Measurements from ENCODE around the gene ABCC1. TPM values are rescaled to one million over a fixed set of nuclear protein-coding genes. Genes with fewer than 3 reads are reported as not detected.

ABCC1 gene
- total RNA-seq: 10 to 100 TPM in 1 of 2 donors, 1 to 10 TPM in 1; 8.6 to 13.8 TPM
- 10 to 100 TPM; 12.9 to 15.5 TPM for polyA plus RNA-seq (ENCODE audit: insufficient read length in 2 of 2)
- long read RNA-seq, donor 1, full-length matches to known transcripts: 2 of 2 reads
- long read RNA-seq, donor 1, partial matches to known transcripts: 0 of 2 reads
- long read RNA-seq, donor 1, other reads (novel, unspliced or antisense): 0 of 2 reads
- long read RNA-seq, donor 2: 0 reads
- long read RNA-seq, donor 3: 0 reads
- long read RNA-seq, donor 4: 0 reads

DNA sequence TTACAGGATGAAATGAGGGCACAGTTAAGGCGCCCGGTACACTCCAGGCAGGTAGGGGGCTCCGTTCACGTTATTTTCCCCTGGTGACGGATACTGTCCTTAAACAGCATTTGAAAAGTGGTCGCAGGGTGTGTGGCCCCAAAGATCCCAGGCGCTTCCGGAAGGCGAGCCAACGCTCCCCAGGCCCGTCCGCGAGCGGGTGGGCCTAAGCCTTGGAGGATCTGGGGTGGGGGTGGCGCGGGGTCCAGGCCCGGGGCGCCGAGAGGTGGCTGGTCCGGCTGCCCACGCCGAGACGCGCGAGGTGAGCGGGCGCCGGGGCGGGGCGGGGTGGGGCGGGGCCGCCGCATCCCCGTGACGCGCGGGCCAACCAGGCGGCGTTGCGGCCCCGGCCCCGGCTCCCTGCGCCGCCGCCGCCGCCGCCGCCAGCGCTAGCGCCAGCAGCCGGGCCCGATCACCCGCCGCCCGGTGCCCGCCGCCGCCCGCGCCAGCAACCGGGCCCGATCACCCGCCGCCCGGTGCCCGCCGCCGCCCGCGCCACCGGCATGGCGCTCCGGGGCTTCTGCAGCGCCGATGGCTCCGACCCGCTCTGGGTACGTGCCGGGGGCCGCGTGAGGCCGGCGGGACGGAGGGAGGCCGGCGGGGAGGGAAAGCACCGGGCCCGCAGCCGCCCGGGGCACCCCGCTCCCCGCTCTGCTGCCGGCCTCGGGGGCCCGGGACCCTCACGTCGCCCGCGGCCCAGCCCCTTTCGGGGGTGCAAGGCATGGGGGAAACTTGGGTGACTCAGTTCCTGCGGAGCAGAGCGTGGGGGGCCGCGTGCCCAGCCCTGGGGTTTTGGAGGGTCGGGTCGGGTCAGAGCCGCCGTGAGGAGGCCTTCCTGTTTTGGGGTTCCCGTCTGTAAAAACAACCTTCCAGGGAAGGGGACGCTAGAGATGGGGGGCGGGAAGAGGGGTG, at the start of gene ABCC1:
ABCC1 (plus strand) TSS at position 407 of the 951 bp plus-strand sequence; CDS start at position 543, 136 bp downstream.
- DNase-seq (ENCODE audit: low read depth in 4 of 6, low spot score in 6 of 6): peak in 2 of 6 donors; percentile 68 to 69
- Histone ChIP-seq H3K36me3 (ENCODE audit: control insufficient read depth, insufficient read depth, low read length) (no peaks in the 10 kb centered on the region), H3K4me3 (ENCODE audit: low read depth, low read length) (peak within 1 kb of the TSS; percentile 52), H3K4me1 (ENCODE audit: control insufficient read depth, insufficient read depth, low read length) (peaks cover 25% of the 10 kb centered on the region), H3K27ac (ENCODE audit: low read depth, low read length) (no peak within 1 kb of the TSS), H3K9me3 (ENCODE audit: control insufficient read depth, insufficient read depth, low read length) (no peaks in the 10 kb centered on the region), H3K27me3 (ENCODE audit: control insufficient read depth, insufficient read depth, low read length) (no peaks in the 10 kb centered on the region)
- WGBS (ENCODE audit: insufficient coverage): under 1% methylated on average over 107 of the region's 112 CpGs

DNA sequence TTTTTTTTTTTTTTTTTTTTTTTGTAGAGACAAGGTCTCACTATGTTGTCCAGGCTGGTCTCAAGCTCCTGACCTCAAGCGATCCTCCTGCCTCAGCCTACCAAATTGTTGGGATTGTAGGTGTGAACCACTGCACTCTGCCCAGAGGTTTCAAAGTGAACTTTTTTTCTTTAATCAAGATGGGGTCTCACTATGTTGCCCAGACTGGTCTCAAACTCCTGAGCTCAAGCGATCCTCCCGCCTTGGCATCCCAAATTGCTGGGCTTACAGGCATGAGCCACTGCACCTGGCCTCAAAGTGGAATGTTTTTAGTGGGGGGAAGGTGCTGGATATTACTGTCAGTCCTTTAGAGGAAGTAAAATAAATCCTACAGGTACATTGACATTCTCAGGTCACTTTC, 49.1 kb upstream of the ABCC1 start:
- Histone ChIP-seq H3K27ac (ENCODE audit: low read depth, low read length) (no peak overlapping the region), H3K27me3 (ENCODE audit: control insufficient read depth, insufficient read depth, low read length) (no peaks in the 10 kb centered on the region), H3K36me3 (ENCODE audit: control insufficient read depth, insufficient read depth, low read length) (no peaks in the 10 kb centered on the region), H3K4me1 (ENCODE audit: control insufficient read depth, insufficient read depth, low read length) (no peaks in the 10 kb centered on the region), H3K9me3 (ENCODE audit: control insufficient read depth, insufficient read depth, low read length) (no peaks in the 10 kb centered on the region), H3K4me3 (ENCODE audit: low read depth, low read length) (no peak overlapping the region)
- no peak for DNase-seq (ENCODE audit: low read depth in 4 of 6, low spot score in 6 of 6)
- 100% methylated on average over 1 of the region's 3 CpGs for WGBS (ENCODE audit: insufficient coverage)

DNA sequence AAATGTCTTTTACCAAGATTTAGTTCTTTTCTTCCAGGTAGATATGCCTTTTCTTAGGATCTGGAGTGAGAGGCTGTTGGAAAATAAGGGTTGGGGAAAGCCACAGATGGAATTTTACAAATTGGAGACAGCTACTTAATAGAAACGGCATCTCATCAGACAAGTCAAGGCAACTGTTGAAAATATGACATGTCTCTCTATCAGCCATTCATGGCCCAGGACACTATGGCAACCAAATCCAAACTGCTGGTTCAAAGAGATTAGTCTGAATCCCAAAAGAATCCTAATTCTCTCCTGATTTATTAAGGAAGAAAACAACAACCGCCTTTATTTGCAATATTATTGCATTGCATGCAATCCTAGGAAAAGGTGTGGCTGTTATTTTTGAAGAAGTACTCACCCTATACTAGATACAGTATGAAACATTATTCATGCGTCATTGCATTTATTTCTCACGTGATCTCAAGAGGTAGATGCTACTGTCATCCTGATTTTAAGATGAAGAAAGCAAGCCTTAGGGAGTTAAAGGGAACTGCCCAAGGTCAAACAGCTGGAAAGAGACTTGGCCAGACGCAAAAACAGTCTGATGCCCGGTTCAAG, 48.4 kb upstream of the ABCC1 start:
- 85% methylated on average over 3 of the region's 6 CpGs for WGBS (ENCODE audit: insufficient coverage)
- peak in 1 of 6 donors; percentile 1 for DNase-seq (ENCODE audit: low read depth in 4 of 6, low spot score in 6 of 6)
- no peaks in the 10 kb centered on the region for H3K36me3 ChIP-seq (ENCODE audit: control insufficient read depth, insufficient read depth, low read length)

DNA sequence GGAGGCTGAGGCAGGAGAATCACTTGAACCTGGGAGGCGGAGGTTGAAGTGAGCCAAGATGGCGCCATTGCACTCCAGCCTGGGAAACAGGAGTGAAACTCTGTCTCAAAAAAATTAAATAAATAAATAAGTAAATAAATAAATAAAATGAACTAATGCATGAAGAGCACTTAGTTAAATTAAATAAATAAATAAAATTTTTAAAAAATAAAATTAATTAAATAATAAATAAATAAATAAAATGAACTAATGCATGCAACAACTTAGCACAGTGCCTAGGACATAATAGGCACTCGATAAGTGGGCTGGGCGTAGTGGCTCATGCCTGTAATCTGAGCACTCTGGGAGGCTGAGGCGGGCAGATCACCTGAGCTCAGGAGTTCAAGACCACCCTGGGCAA, 45.5 kb upstream of the ABCC1 start:
- 100% methylated on average over 3 of the region's 5 CpGs for WGBS (ENCODE audit: insufficient coverage)
- no peaks in the 10 kb centered on the region for H3K4me1 ChIP-seq (ENCODE audit: control insufficient read depth, insufficient read depth, low read length)
- H3K27me3 ChIP-seq (ENCODE audit: control insufficient read depth, insufficient read depth, low read length): no peaks in the 10 kb centered on the region
- no peak overlapping the region for H3K4me3 ChIP-seq (ENCODE audit: low read depth, low read length)
- no peak for DNase-seq (ENCODE audit: low read depth in 4 of 6, low spot score in 6 of 6)
- H3K9me3 ChIP-seq (ENCODE audit: control insufficient read depth, insufficient read depth, low read length): no peaks in the 10 kb centered on the region
- no peak overlapping the region for H3K27ac ChIP-seq (ENCODE audit: low read depth, low read length)
- no peaks in the 10 kb centered on the region for H3K36me3 ChIP-seq (ENCODE audit: control insufficient read depth, insufficient read depth, low read length)

More for the DNA sequence above, 48.4 kb upstream of the ABCC1 start:
- Histone ChIP-seq H3K27ac (ENCODE audit: low read depth, low read length) (no peak overlapping the region), H3K4me1 (ENCODE audit: control insufficient read depth, insufficient read depth, low read length) (no peaks in the 10 kb centered on the region), H3K27me3 (ENCODE audit: control insufficient read depth, insufficient read depth, low read length) (no peaks in the 10 kb centered on the region), H3K4me3 (ENCODE audit: low read depth, low read length) (no peak overlapping the region), H3K9me3 (ENCODE audit: control insufficient read depth, insufficient read depth, low read length) (no peaks in the 10 kb centered on the region)

DNA sequence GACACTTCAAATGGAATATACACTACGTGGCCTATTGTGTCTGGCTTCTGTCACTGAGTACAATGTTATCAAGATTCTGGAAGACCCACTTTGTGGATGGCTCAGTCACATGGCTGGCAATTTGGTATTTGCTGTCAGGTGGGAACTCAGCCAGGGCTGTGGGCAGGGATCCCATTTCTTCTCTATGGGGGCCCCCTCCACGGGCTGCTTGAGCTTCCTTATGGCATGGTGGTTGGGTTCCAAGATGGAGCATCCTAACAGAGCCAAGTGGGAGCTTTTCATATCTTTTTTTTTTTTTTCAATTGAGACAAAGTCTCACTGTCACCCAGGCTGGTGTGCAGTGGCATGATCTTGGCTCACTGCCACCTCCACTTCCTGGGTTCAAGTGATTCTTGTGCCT, 43.0 kb upstream of the ABCC1 start:
- H3K27ac ChIP-seq (ENCODE audit: low read depth, low read length): no peak overlapping the region
- H3K9me3 ChIP-seq (ENCODE audit: control insufficient read depth, insufficient read depth, low read length): no peaks in the 10 kb centered on the region
- H3K4me3 ChIP-seq (ENCODE audit: low read depth, low read length): no peak overlapping the region
- WGBS (ENCODE audit: insufficient coverage): 73% methylated on average over 2 of the region's 2 CpGs
- H3K27me3 ChIP-seq (ENCODE audit: control insufficient read depth, insufficient read depth, low read length): no peaks in the 10 kb centered on the region
- no peak for DNase-seq (ENCODE audit: low read depth in 4 of 6, low spot score in 6 of 6)
- H3K4me1 ChIP-seq (ENCODE audit: control insufficient read depth, insufficient read depth, low read length): no peaks in the 10 kb centered on the region
- no peaks in the 10 kb centered on the region for H3K36me3 ChIP-seq (ENCODE audit: control insufficient read depth, insufficient read depth, low read length)

DNA sequence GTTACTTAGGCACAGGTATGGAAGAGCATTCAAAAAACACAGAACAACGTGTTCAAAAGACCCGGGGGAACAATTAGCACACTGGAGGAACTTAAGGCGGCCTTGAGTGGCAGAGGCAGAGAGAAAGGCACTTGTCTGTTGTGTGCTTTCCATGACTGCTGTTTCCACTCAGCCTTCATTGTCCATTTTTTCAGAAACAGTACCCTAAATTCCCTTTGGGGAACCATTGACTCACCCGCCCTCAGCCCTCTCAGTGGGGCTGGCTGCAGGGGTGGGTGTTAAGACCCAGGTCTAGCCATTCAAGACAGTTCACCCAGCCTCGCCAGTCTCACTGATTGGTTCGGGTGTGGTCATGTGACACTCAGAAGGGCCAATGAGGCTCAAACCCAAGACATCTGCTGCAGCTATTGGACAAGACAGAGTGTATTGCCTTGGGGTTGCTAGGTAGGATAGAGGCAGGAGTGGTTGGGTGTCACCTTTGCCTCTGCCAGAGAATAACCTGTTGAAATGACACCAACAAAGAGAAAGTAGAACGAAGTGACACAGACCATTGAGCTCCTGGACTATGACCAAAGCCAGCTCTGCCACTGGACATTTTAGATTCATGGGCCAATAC, 41.4 kb upstream of the ABCC1 start:
- no peak overlapping the region for H3K27ac ChIP-seq (ENCODE audit: low read depth, low read length)

DNA sequence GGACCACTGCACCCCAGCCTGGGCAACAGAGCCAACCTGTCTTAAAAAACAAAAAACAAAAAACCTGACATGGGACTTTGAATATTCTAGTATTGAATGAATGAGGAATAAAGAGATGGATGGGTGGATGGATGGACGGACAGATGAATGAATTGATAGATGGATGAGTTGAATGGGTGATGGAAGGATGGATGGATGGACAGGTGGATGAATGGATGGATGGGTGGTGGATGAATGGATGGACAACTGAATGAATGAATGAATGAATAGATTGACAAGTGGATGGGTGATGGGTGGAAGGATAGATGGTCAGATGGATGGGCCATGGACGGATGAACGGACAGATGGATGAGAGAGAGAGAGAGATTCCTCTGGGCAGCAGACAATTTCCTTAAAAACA, 38.2 kb upstream of the ABCC1 start:
- no peaks in the 10 kb centered on the region for H3K9me3 ChIP-seq (ENCODE audit: control insufficient read depth, insufficient read depth, low read length)
- H3K36me3 ChIP-seq (ENCODE audit: control insufficient read depth, insufficient read depth, low read length): no peaks in the 10 kb centered on the region
- no peak for DNase-seq (ENCODE audit: low read depth in 4 of 6, low spot score in 6 of 6)
- 88% methylated on average over 1 of the region's 3 CpGs for WGBS (ENCODE audit: insufficient coverage)
- H3K27me3 ChIP-seq (ENCODE audit: control insufficient read depth, insufficient read depth, low read length): no peaks in the 10 kb centered on the region
- H3K4me1 ChIP-seq (ENCODE audit: control insufficient read depth, insufficient read depth, low read length): no peaks in the 10 kb centered on the region
- H3K27ac ChIP-seq (ENCODE audit: low read depth, low read length): no peak overlapping the region
- H3K4me3 ChIP-seq (ENCODE audit: low read depth, low read length): no peak overlapping the region

More for the DNA sequence above, 41.4 kb upstream of the ABCC1 start:
- no peaks in the 10 kb centered on the region for H3K36me3 ChIP-seq (ENCODE audit: control insufficient read depth, insufficient read depth, low read length)
- H3K9me3 ChIP-seq (ENCODE audit: control insufficient read depth, insufficient read depth, low read length): no peaks in the 10 kb centered on the region
- no peak for DNase-seq (ENCODE audit: low read depth in 4 of 6, low spot score in 6 of 6)
- H3K4me1 ChIP-seq (ENCODE audit: control insufficient read depth, insufficient read depth, low read length): no peaks in the 10 kb centered on the region
- no peak overlapping the region for H3K4me3 ChIP-seq (ENCODE audit: low read depth, low read length)
- 77% methylated on average over 4 of the region's 7 CpGs for WGBS (ENCODE audit: insufficient coverage)
- H3K27me3 ChIP-seq (ENCODE audit: control insufficient read depth, insufficient read depth, low read length): no peaks in the 10 kb centered on the region

DNA sequence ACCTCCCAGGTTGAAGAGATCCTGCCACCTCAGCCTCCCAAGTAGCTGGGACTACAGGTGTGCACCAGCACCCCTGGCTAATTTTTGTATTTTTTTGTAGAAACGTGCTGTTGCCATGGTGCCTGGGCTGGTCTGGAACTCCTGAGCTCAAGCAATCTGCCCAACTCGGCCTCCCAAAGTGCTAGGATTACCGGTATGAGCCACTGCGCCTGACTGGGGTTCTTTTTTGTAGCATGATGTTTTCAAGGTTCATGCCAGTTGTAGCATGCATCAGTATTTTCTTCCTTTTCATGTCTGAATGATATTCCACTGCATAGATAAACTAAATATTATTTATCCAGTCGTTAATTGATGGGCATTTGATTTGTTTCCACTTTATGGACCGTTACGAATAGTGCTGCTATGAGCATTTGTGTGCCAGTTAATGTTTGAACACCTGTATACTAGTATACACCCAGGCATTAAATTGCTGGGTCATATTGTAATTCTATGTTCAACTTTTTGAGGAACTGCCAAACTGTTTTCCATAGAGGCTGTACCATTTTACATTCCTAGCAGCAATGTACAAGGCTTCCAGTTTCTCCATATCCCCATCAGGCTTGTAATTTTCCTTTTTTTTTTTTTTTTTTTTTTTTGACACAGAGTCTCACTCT, 36.2 kb upstream of the ABCC1 start:
- Histone ChIP-seq H3K27me3 (ENCODE audit: control insufficient read depth, insufficient read depth, low read length) (no peaks in the 10 kb centered on the region), H3K27ac (ENCODE audit: low read depth, low read length) (no peak overlapping the region), H3K9me3 (ENCODE audit: control insufficient read depth, insufficient read depth, low read length) (no peaks in the 10 kb centered on the region), H3K36me3 (ENCODE audit: control insufficient read depth, insufficient read depth, low read length) (no peaks in the 10 kb centered on the region), H3K4me1 (ENCODE audit: control insufficient read depth, insufficient read depth, low read length) (no peaks in the 10 kb centered on the region), H3K4me3 (ENCODE audit: low read depth, low read length) (no peak overlapping the region)
- 100% methylated on average over 1 of the region's 7 CpGs for WGBS (ENCODE audit: insufficient coverage)
- DNase-seq (ENCODE audit: low read depth in 4 of 6, low spot score in 6 of 6): no peak

DNA sequence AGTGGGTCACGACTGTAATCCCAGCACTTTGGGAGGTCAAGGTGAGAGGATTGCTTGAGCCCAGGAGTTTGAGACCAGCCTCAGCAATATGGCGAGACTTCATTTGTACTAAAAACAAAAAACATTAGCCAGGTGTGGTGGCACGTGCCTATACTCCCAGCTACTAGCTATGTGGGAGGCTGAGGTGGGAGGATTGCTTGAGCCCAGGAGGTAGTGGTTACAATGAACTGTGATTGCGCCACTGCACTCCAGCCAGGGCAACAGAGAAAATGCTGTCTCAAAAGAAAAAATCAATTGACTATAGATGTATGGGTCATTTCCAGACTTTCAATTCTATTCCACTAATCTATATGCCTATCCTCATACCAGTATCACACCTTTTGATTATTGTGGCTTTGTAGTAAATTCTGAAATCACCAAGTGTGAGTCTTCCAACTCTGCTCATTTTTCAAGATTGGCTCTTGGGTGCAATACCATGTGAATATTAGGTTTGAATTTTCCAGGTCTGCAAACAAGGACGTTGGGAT, 33.8 kb upstream of the ABCC1 start:
- no peak for DNase-seq (ENCODE audit: low read depth in 4 of 6, low spot score in 6 of 6)
- H3K27ac ChIP-seq (ENCODE audit: low read depth, low read length): no peak overlapping the region
- H3K27me3 ChIP-seq (ENCODE audit: control insufficient read depth, insufficient read depth, low read length): no peaks in the 10 kb centered on the region
- no CpG with 5 or more reads among the region's 5 CpGs for WGBS (ENCODE audit: insufficient coverage)
- H3K4me1 ChIP-seq (ENCODE audit: control insufficient read depth, insufficient read depth, low read length): no peaks in the 10 kb centered on the region
- no peak overlapping the region for H3K4me3 ChIP-seq (ENCODE audit: low read depth, low read length)
- H3K9me3 ChIP-seq (ENCODE audit: control insufficient read depth, insufficient read depth, low read length): no peaks in the 10 kb centered on the region
- no peaks in the 10 kb centered on the region for H3K36me3 ChIP-seq (ENCODE audit: control insufficient read depth, insufficient read depth, low read length)

All from spinal cord (tissue), 10 donors.